GM19328 (cell line): ENCODE measurements around the gene FAM13A.

Experiments used
- ATAC-seq: cut with Tn5 transposase; IDR thresholded peaks from one replicate; pipeline ENCODE4 v1.9.1; 2021; ENCODE audit warnings: mild to moderate bottlenecking, moderate library complexity; ENCODE audit not compliant: unreplicated experiment

Gene FAM13A

DNA sequence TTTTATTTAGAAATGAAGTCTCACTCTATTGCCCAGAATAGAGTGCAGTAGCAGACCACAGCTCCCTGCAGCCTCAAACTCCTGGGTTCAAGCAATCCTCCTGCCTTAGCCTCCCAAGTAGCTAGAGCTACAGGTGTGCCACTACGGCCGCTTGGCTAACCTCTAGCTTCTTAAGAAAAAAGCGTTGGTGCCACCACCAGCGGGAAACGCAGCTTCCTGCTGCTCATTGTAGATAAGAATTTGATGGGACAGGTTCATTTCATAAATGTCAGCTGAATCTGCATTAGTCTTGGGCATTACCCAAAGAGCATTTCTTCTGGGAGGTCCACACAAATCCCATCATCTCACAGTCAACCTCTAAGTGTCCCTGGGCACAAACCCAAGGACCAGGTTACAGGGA lies 326.2 kb downstream of the FAM13A start:
- ATAC-seq: no peak

GRCh38 chr4:88729146-88729760 lies 327.7 kb downstream of the FAM13A start:
- ATAC-seq: no peak

DNA sequence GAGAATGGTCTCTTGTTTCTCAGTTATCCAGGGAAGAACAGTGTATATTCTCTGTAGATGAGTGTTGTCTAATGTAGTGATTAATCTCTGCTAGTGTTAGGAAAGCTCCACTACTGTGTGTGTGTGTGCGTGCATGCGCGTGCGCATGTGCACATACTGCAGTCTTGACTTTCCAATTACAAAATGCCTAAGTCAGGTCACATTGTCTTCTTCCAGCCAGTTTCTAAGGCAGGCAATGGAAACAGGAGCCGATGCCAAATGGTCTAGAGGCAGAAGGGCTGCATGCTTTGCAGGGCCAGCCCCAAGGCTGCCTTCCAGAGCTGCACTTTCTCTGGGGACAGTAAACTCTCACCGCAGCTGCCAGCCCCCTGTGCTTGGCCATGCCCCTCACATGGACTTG lies 328.8 kb downstream of the FAM13A start:
- no peak for ATAC-seq

GRCh38 chr4:88725986-88726385 lies 331.0 kb downstream of the FAM13A start:
- ATAC-seq: no peak

DNA sequence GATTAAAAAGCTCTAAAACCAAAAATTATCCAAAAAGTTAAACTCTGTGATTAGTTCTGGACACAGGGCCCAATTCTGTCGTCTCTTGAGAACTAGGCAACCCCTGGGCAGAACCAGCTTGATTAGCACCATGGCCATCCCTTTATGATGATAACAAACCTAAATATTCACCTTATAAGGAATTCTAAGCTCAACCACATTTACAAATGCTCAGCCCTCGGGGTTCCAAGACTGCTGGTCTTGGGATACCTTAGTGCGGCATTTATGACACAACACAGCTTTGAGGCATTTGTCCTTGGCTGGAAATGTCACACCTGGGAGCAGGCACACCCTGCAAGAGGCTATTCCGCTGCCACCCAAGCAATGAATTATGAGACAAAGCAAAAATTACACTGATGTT lies 331.8 kb downstream of the FAM13A start:
- no peak for ATAC-seq

- no peak for ATAC-seq
Observed at GRCh38 chr4:88724406-88724805, 332.6 kb downstream of the FAM13A start.

- no peak for ATAC-seq
Observed at GRCh38 chr4:88722828-88723227, 334.2 kb downstream of the FAM13A start.

- ATAC-seq: no peak
Observed at GRCh38 chr4:88722276-88722780, 334.7 kb downstream of the FAM13A start.

DNA sequence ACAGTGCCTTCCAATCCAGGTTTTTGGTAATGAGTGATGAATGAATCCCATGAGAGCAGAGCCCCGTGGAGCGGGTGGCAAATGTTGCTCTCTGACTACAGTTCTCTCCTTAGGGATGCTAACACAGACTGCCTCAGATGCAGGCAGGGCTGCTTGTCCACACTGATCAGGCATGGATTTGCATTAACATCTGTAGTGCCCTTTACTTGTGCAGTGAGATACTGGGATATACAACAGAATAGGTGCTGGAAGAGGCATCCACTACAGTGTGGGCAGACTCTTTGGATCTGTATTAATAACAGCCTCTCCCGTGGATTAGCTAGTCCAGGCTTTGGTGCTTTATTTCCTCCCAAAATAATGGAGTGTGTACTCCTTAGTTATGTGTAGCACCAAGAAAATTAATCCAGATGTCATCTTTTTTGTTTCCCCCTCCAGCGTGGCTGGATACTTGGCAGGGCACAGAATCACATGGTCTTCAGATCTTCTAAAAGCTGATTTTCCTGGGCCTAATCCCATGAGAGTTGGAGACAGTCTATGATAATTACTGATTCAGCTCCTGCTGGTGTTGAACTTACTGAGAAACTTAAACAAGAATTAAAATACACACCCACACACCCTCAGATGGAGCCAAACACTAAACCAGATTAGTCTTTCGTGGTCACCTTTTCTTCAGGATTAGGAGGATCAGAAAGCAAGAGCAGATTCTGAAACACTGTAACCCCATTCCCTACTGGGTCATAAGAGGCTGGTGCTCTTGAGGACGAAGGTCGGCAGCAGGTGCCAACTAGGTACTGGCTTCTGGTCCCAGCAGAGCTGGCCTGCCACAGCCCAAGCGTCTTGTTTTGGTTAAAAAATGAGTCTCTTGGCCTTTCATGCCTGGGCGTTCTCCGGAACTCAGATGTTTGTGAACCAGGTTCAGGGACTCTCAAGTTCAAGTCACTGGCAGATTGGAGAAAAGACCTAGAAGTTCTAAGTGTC lies 336.2 kb downstream of the FAM13A start:
- no peak for ATAC-seq

- ATAC-seq: no peak
Observed at GRCh38 chr4:88719381-88719780, 337.6 kb downstream of the FAM13A start.

DNA sequence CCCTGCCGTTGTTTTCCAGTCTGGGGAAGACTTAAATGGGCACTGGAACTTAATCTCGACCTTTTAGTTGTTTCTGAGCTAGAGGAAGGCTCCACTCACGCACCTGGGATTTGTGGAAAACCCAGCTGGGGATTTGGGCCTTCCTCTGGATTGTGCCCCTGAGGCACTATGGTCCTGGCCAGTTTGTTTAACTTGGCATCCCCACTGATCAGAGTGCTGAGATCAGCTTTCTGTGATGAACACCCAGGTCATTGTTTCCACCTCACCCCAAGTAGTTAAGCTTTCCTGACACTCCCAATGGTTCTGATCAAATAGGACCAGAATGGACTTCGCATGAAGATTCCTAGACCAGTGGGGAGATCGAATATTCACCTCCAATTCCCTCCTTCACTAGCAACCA lies 338.9 kb downstream of the FAM13A start:
- no peak for ATAC-seq

GRCh38 chr4:88713782-88714181 lies 343.2 kb downstream of the FAM13A start:
- no peak for ATAC-seq

GRCh38 chr4:88709989-88710388 lies 347.0 kb downstream of the FAM13A start:
- ATAC-seq: no peak

- ATAC-seq: no peak
Observed at GRCh38 chr4:88706574-88706973, 350.4 kb downstream of the FAM13A start.

GRCh38 chr4:88705805-88706492 lies 351.0 kb downstream of the FAM13A start:
- ATAC-seq: no peak

DNA sequence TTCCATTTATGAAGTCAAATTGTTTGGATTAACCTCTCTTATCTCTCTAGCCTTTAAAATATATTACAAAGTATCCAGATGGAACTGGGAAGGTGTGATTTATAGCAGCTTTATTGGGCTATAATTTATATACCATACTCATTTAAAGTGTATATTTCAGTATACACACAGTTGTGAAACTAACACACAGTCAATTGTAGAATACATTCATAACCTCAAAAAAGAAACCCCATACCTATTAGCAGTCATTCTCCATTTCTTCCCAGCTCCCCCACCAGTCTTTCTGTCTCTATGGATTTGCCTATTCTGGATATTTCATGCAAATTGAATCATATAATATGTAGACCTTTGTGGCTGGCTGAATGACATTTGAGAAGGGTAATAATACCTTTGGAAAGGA lies 351.8 kb downstream of the FAM13A start:
- ATAC-seq: no peak

DNA sequence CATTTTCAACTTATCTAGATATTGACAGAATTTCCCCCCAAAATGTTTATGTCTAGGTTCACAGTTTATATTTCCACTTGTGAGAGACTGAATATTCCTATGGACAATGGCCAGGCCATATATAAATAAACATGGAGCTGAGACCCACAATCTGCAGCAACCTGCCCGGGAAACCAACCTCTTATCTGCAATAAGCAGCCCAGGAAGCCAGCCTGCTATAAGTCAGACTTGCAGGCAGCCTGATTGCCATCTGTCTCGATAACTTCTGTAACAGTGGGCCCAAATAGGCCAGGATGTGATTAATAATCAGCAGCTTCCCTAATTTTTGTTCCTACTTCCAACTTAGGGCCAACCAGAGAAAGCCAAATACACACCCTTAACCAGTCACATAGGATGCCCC lies 354.2 kb downstream of the FAM13A start:
- no peak for ATAC-seq

DNA sequence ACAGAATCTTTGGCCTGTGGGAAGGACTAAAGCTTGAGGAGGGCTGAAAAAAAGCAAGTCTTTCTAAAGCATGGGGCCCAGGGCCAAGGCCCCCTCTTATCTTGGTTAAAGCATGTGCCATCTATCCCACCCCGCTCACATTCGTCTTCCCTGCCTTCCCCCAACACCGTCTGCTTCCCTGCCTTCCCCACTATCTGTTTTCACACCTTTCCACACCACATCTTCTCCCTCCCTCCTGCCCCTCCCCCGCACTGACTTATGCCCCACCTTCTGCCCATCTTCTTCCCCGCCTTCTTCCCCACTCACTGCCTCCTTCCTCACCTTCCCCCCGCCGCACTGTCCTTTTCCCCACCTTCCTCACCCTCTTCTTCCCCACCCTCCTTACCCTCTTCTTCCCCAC lies 358.5 kb downstream of the FAM13A start:
- no peak for ATAC-seq

DNA sequence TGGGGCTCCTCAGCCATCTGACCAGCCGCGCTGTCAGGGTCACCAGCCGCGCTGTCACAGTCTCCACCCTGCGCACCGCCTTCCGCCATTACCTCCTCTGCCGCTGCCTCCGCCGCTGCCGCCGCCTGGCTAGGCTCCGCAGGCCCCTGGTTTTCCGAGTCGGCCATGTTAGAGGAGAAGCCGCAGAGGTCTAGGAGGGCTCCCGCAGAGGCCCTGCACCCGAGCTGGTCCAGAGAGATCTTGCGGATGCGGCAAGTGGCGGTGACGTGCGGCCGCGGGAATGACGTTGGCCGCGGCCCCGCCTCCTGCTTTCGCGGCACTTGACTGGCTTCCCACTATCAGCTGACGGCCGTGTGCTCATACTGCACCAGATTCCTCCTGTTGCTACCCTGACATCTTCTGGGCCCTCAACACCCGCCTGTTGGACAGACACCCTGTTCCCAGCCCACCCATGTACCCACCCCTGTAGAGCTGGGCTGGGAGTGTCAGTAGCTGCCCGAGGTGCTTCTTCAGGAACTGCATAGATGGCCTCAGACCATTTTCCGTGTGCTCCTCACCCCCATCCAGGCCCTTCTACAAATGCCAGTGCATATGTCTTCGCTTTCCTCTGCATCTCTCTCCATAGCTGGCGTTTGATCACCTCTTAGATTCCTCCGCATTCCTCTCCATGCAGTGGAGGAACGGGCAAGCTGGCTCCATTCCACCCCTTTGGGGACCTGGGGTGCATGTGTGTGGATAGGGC lies 359.2 kb downstream of the FAM13A start, which contains the start of gene NAP1L5:
TSS of gene NAP1L5 (minus strand) at position 242 of the 742 bp plus-strand sequence. CDS start at position 167, 75 bp downstream.
- ATAC-seq: peak; percentile 97

GRCh38 chr4:88697141-88697540 lies 359.8 kb downstream of the FAM13A start:
- ATAC-seq: no peak

GRCh38 chr4:88696630-88697029 lies 360.4 kb downstream of the FAM13A start:
- no peak for ATAC-seq
